HEK293 (cell line): ENCODE data around the gene SLC25A25.

Experiments used
- CTCF ChIA-PET: fragments of 350-600 bp; formaldehyde crosslinking; extraction: SDS; loops from one replicate; lab custom pipeline; 2021; ENCODE audit warnings: antibody characterized with exemption; lab: Yijun Ruan, JAX
- POLR2A ChIA-PET: fragments of 300-600 bp; formaldehyde crosslinking; extraction: SDS; loops from one replicate; lab custom pipeline; 2020; ENCODE audit warnings: antibody characterized with exemption, inconsistent platforms; lab: Yijun Ruan, JAX
- H3K27ac ChIP-seq: fragments of 200-500 bp; sonication (Bioruptor generic); 2 replicates; pipeline ENCODE4 v1.5.1; 2014; ENCODE audit warnings: low read depth, low read length, control low read depth, inconsistent platforms; ENCODE audit errors: extremely low read depth
- H3K36me3 ChIP-seq, 2 experiments: fragments of 200-500 bp in 1 of 2; sonication (Bioruptor generic) in 1 of 2; 1 replicate in 1 of 2; 2 replicates in 1 of 2; pipeline ENCODE4 v1.5.1; 2014 to 2017; ENCODE audit warnings: inconsistent platforms in 2 of 2, low read length in 2 of 2; ENCODE audit not compliant: control insufficient read depth in 2 of 2, insufficient read depth in 1 of 2
- H3K4me1 ChIP-seq: fragments of 200-500 bp; sonication (Bioruptor generic); 2 replicates; pipeline ENCODE4 v1.5.1; 2014; ENCODE audit warnings: mild to moderate bottlenecking, low read length, inconsistent platforms; ENCODE audit not compliant: control insufficient read depth, insufficient read depth
- H3K4me3 ChIP-seq: 2 replicates; pipeline ENCODE4 v1.5.1; 2011; ENCODE audit warnings: low read depth, mild to moderate bottlenecking, control low read depth, low read length, moderate library complexity
- H3K9me3 ChIP-seq: fragments of 200-500 bp; sonication (Bioruptor generic); 2 replicates; pipeline ENCODE4 v1.5.1; 2014; ENCODE audit warnings: low read depth, low read length, inconsistent platforms; ENCODE audit not compliant: control insufficient read depth, insufficient read depth
- BCL11B ChIP-seq: fragments of 450-650 bp; formaldehyde crosslinking; IDR thresholded peaks from 2 replicates; pipeline ENCODE4 v1.5.1; 2016; ENCODE audit warnings: low read depth, missing biosample characterization, missing genetic modification characterization
- HOXA7 ChIP-seq: sonication (generic); formaldehyde crosslinking; IDR thresholded peaks from 2 replicates; pipeline ENCODE4 v1.8.1; 2022; ENCODE audit warnings: missing genetic modification reagents, borderline replicate concordance
- KLF17 ChIP-seq: fragments of 450-650 bp; formaldehyde crosslinking; IDR thresholded peaks from 2 replicates; pipeline ENCODE4 v1.5.1; 2016; ENCODE audit warnings: missing biosample characterization, missing genetic modification characterization
- KLF9 ChIP-seq: fragments of 450-650 bp; formaldehyde crosslinking; IDR thresholded peaks from 2 replicates; pipeline ENCODE4 v1.5.1; 2016; ENCODE audit warnings: missing biosample characterization, missing genetic modification characterization, low read depth
- SCRT2 ChIP-seq: fragments of 450-650 bp; formaldehyde crosslinking; IDR thresholded peaks from 2 replicates; pipeline ENCODE4 v1.5.1; 2016; ENCODE audit warnings: missing biosample characterization, missing genetic modification characterization
- SP3 ChIP-seq: fragments of 450-650 bp; formaldehyde crosslinking; IDR thresholded peaks from 2 replicates; pipeline ENCODE4 v1.5.1; 2016; ENCODE audit warnings: missing biosample characterization, missing genetic modification characterization
- SP7 ChIP-seq: fragments of 450-650 bp; formaldehyde crosslinking; IDR thresholded peaks from 2 replicates; pipeline ENCODE4 v1.5.1; 2016; ENCODE audit warnings: missing biosample characterization, missing genetic modification characterization
- ZBTB11 ChIP-seq: fragments of 450-650 bp; formaldehyde crosslinking; conservative IDR thresholded peaks from 2 replicates; pipeline ENCODE4 v1.5.1; 2016; ENCODE audit warnings: low read depth, missing biosample characterization, missing genetic modification characterization
- ZFP69B ChIP-seq: fragments of 450-650 bp; formaldehyde crosslinking; IDR thresholded peaks from 2 replicates; pipeline ENCODE4 v1.5.1; 2016; ENCODE audit warnings: missing biosample characterization, missing genetic modification characterization
- ZNF148 ChIP-seq: fragments of 450-650 bp; formaldehyde crosslinking; IDR thresholded peaks from 2 replicates; pipeline ENCODE4 v1.5.0; 2017; ENCODE audit warnings: missing biosample characterization, missing genetic modification characterization, borderline replicate concordance
- ZNF18 ChIP-seq: fragments of 450-650 bp; formaldehyde crosslinking; IDR thresholded peaks from 2 replicates; pipeline ENCODE4 v1.5.1; 2016; ENCODE audit warnings: missing biosample characterization, missing genetic modification characterization
- ZNF2 ChIP-seq: fragments of 450-650 bp; formaldehyde crosslinking; IDR thresholded peaks from 2 replicates; pipeline ENCODE4 v1.5.1; 2016; ENCODE audit warnings: missing biosample characterization, missing genetic modification characterization
- ZNF211 ChIP-seq: fragments of 450-650 bp; formaldehyde crosslinking; IDR thresholded peaks from 2 replicates; pipeline ENCODE4 v1.5.1; 2016; ENCODE audit warnings: low read depth, missing biosample characterization, missing genetic modification characterization
- ZNF214 ChIP-seq: fragments of 450-650 bp; formaldehyde crosslinking; IDR thresholded peaks from 2 replicates; pipeline ENCODE4 v1.5.1; 2017; ENCODE audit warnings: missing biosample characterization, mild to moderate bottlenecking, missing genetic modification characterization, borderline replicate concordance
- ZNF311 ChIP-seq: fragments of 450-650 bp; formaldehyde crosslinking; IDR thresholded peaks from 2 replicates; pipeline ENCODE4 v1.5.1; 2017; ENCODE audit warnings: missing biosample characterization, missing genetic modification characterization, borderline replicate concordance
- ZNF394 ChIP-seq: fragments of 450-650 bp; formaldehyde crosslinking; IDR thresholded peaks from 2 replicates; pipeline ENCODE4 v1.5.1; 2016; ENCODE audit warnings: missing biosample characterization, missing genetic modification characterization, mild to moderate bottlenecking, moderate library complexity, borderline replicate concordance
- ZNF423 ChIP-seq: fragments of 450-650 bp; formaldehyde crosslinking; IDR thresholded peaks from 2 replicates; pipeline ENCODE4 v1.5.1; 2016; ENCODE audit warnings: missing biosample characterization, missing genetic modification characterization
- ZNF549 ChIP-seq: fragments of 450-650 bp; IDR thresholded peaks from 2 replicates; pipeline ENCODE4 v1.5.1; 2018; ENCODE audit warnings: missing biosample characterization, missing genetic modification characterization, mild to moderate bottlenecking, inconsistent platforms, moderate library complexity
- ZNF596 ChIP-seq: fragments of 450-650 bp; IDR thresholded peaks from 2 replicates; pipeline ENCODE4 v1.5.0; 2018; ENCODE audit warnings: missing biosample characterization, mild to moderate bottlenecking, missing genetic modification characterization, moderate library complexity
- ZNF623 ChIP-seq: fragments of 450-650 bp; formaldehyde crosslinking; IDR thresholded peaks from 2 replicates; pipeline ENCODE4 v1.5.1; 2016; ENCODE audit warnings: missing biosample characterization, missing genetic modification characterization
- ZSCAN5A ChIP-seq: fragments of 450-650 bp; formaldehyde crosslinking; IDR thresholded peaks from 2 replicates; pipeline ENCODE4 v1.5.1; 2016; ENCODE audit warnings: missing biosample characterization, missing genetic modification characterization

The SLC25A25 gene

GRCh38 chr9:128065907-128066712 lies 1.9 kb upstream of the SLC25A25 start:
- POLR2A ChIA-PET = interaction anchor here (1.2 to 1.3 kb wide), 2 partner anchors 15 to 129 kb away, joined by 3 read pairs; no protein-coding TSS in a partner anchor
- peaks cover 0 to 18% of the 10 kb centered on the region in 2 experiments; a peak in 1 of 3 replicates for H3K36me3 ChIP-seq
- no peak overlapping the region for H3K4me3 ChIP-seq
- TF ChIP-seq BCL11B (tag by site-specific recombination) (peak; percentile 54; the same call in 1 of the 2 replicates), ZSCAN5A (tag by site-specific recombination) (no peak), ZNF148 (no peak), ZNF211 (tag by site-specific recombination) (no peak), ZNF623 (tag by site-specific recombination) (no peak), ZNF2 (no peak)
- peak overlapping the region; percentile 51; the same call in 1 of the 2 replicates for H3K27ac ChIP-seq
- H3K4me1 ChIP-seq = no peaks in the 10 kb centered on the region
- H3K9me3 ChIP-seq = no peaks in the 10 kb centered on the region
- CTCF ChIA-PET = interaction anchor here (0.7 to 2.0 kb wide), 5 partner anchors 15 to 59 kb away, joined by 3 to 14 read pairs (median 4); no protein-coding TSS in a partner anchor

GRCh38 chr9:128066713-128067644 lies 1.1 kb upstream of the SLC25A25 start, which contains the start of gene NAIF1:
Gene NAIF1 (minus strand): TSS chr9:128067320. CDS start chr9:128067101, 219 bp downstream.
- H3K36me3 ChIP-seq = peaks cover 0 to 12% of the 10 kb centered on the region in 2 experiments; a peak in 1 of 3 replicates
- CTCF ChIA-PET = interaction anchor here (0.6 to 2.2 kb wide), 11 partner anchors 14 to 188 kb away, joined by 3 to 14 read pairs (median 4); no protein-coding TSS in a partner anchor
- POLR2A ChIA-PET = interaction anchor here (0.5 to 2.1 kb wide), 20 partner anchors 14 to 497 kb away, joined by 3 to 9 read pairs (median 4); partner anchors contain the start of genes BBLN and EEIG1
- H3K4me1 ChIP-seq = no peaks in the 10 kb centered on the region; the same call in 1 of the 2 replicates
- H3K4me3 ChIP-seq = peak within 1 kb of the TSS; percentile 80
- H3K27ac ChIP-seq = peak within 1 kb of the TSS; percentile 77
- no peaks in the 10 kb centered on the region for H3K9me3 ChIP-seq
- TF ChIP-seq SCRT2 = no peak
- no peak for TF ChIP-seq ZNF596 (tag by site-specific recombination)
- no peak for TF ChIP-seq HOXA7 (CRISPR knock-in tag)
- peak; percentile 43; the same call in 1 of the 2 replicates for TF ChIP-seq ZFP69B (tag by site-specific recombination)
- TF ChIP-seq KLF9 = peak; percentile 48
- TF ChIP-seq ZNF311 (tag by site-specific recombination) = no peak
- no peak for TF ChIP-seq KLF17
- no peak for TF ChIP-seq ZNF214 (tag by site-specific recombination)
- peak; percentile 64; the same call in 1 of the 2 replicates for TF ChIP-seq ZNF394 (tag by site-specific recombination)
- no peak for TF ChIP-seq ZBTB11 (tag by site-specific recombination)
- no peak for TF ChIP-seq SP7
- TF ChIP-seq ZNF423 = peak; percentile 14; the same call in 1 of the 2 replicates
- TF ChIP-seq ZNF18 = no peak
- no peak for TF ChIP-seq ZNF549
- peak; percentile 89 for TF ChIP-seq SP3 (tag by site-specific recombination)
